IMR-90 (cell line): ENCODE measurements around the gene CACNA1G.

Source experiments
- CEBPB ChIP-seq: IDR thresholded peaks from 2 replicates; pipeline ENCODE4 v1.6.1; 2012; ENCODE audit warnings: low read depth, low read length, improper control_type of control experiment
- CHD1 ChIP-seq: IDR thresholded peaks from 2 replicates; pipeline ENCODE4 v1.6.1; 2012; ENCODE audit warnings: low read depth, low read length, improper control_type of control experiment
- CTCF ChIP-seq: conservative IDR thresholded peaks from 2 replicates; pipeline ENCODE4 v1.5.1; 2012; ENCODE audit warnings: mild to moderate bottlenecking, low read depth, low read length, improper control_type of control experiment
- ELK1 ChIP-seq: fragments of 150-350 bp; IDR thresholded peaks from 2 replicates; pipeline ENCODE4 v1.6.1; 2016; ENCODE audit warnings: low read depth, mild to moderate bottlenecking, low read length, moderate library complexity, borderline replicate concordance
- MAZ ChIP-seq: IDR thresholded peaks from 2 replicates; pipeline ENCODE4 v1.6.1; 2012; ENCODE audit warnings: low read depth, mild to moderate bottlenecking, low read length, improper control_type of control experiment, moderate library complexity, borderline replicate concordance
- MXI1 ChIP-seq: IDR thresholded peaks from 2 replicates; pipeline ENCODE4 v1.6.1; 2012; ENCODE audit warnings: low read depth, mild to moderate bottlenecking, low read length, moderate library complexity, borderline replicate concordance
- RCOR1 ChIP-seq: IDR thresholded peaks from 2 replicates; pipeline ENCODE4 v1.6.1; 2012; ENCODE audit warnings: mild to moderate bottlenecking, low read length, improper control_type of control experiment; ENCODE audit not compliant: insufficient replicate concordance
- RFX5 ChIP-seq: IDR thresholded peaks from 2 replicates; pipeline ENCODE4 v1.8.0; 2012; ENCODE audit warnings: low read depth, mild to moderate bottlenecking, low read length, moderate library complexity
- USF2 ChIP-seq: fragments of 150-350 bp; IDR thresholded peaks from 2 replicates; pipeline ENCODE4 v1.6.1; 2017; ENCODE audit warnings: mild to moderate bottlenecking, antibody characterized with exemption, low read length, low read depth

- TF ChIP-seq CTCF (no peak), RFX5 (no peak), USF2 (no peak), CEBPB (no peak), CHD1 (no peak), ELK1 (no peak), MXI1 (no peak), MAZ (no peak), RCOR1 (no peak)
Measured at GRCh38 chr17:50584116-50584515, 23.6 kb downstream of the CACNA1G start.
